Suprapubic skin (tissue), 4 donors: Measurements from ENCODE around the gene HORMAD2.

Experiments used
- CTCF ChIP-seq, 2 donors: fragments of 200-600 bp in 1 of 2; fragments of 450-650 bp in 1 of 2; sonication (generic) in 1 of 2; IDR thresholded peaks; one replicate each; pipeline ENCODE4 v1.5.1; 2016 to 2019; ENCODE audit warnings: antibody characterized with exemption in 2 of 2, mild to moderate bottlenecking in 1 of 2, moderate library complexity in 1 of 2
- POLR2A ChIP-seq, 2 donors: fragments of 450-650 bp; IDR thresholded peaks; one replicate each; pipeline ENCODE4 v1.6.1; 2017; ENCODE audit warnings: antibody characterized with exemption in 2 of 2, mild to moderate bottlenecking in 2 of 2, moderate library complexity in 2 of 2
- POLR2AphosphoS5 ChIP-seq, 3 donors: sonication (generic); formaldehyde crosslinking; IDR thresholded peaks; one replicate each; pipeline ENCODE4 v1.6.1; 2017; ENCODE audit warnings: antibody characterized with exemption in 3 of 3

DNA sequence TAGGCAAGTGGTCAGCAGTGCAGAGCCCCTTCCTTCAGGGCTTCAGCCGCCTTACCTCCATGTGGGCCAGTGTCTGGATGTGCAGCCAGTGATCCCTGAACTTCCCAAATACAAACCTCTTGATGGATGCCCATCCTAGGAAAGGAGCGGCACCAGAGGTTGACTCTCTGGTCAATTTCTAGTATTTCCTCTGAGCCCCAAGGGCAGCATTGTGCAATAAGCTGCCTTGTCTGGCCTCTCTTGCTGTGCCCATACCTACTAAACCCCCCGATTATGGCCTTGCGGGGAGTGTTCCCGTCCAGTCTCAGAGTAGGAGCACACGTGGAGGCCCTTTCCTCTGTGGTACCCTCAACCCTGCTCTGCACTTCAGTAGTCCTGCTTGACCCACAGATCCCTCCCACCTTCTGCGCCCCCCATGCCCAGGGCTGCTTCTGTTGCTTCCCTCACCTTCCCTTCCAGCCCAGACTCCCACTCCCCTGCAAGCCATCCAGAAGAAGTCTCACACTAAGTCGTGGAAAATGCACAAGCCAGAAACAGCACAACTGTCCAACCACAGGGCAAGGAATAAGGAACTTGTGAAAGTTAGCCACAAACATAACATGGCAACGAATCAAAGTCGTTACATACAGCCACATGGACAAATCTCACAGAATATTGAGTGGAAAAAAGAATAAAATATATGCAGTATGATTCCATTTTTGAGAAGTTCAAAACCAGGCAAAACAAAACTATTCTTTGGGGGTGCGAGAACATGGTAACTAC lies 39.6 kb upstream of the HORMAD2 start:
- TF ChIP-seq CTCF (IDR thresholded peaks at IDR 0.05) (no peak), POLR2A (IDR thresholded peaks at IDR 0.05) (no peak), POLR2AphosphoS5 (IDR thresholded peaks at IDR 0.05) (no peak)
